GM23338 (cell line): ENCODE measurements around the gene HIC2.
"Not testable (repeated sequence)": the region's sequence is repeated elsewhere in the genome, so short reads cannot be mapped to it uniquely, and the experiment has no call there.

Experiments used
- EZH2 ChIP-seq: fragments of 200-600 bp; sonication (generic); IDR thresholded peaks from one replicate; pipeline ENCODE4 v1.8.0; 2017; ENCODE audit warnings: antibody characterized with exemption, mild to moderate bottlenecking, low read depth; ENCODE audit not compliant: unreplicated experiment
- EZH2phosphoT487 ChIP-seq: fragments of 200-600 bp; sonication (generic); IDR thresholded peaks from one replicate; pipeline ENCODE4 v1.8.1; 2018; ENCODE audit warnings: antibody characterized with exemption; ENCODE audit not compliant: unreplicated experiment
- POLR2AphosphoS5 ChIP-seq: IDR thresholded peaks from 2 replicates; pipeline ENCODE4 v1.6.1; 2016; ENCODE audit warnings: antibody characterized with exemption, low read depth
- ZNF114 ChIP-seq: fragments of 250-450 bp; sonication (Bioruptor Pico); IDR thresholded peaks from 2 replicates; pipeline ENCODE4 v1.5.0; 2020; ENCODE audit warnings: mild to moderate bottlenecking, moderate library complexity
- TF ChIP-seq, protein P1 (sequence below), 2 experiments: fragments of 200-600 bp in 1 of 2; sonication (generic) in 1 of 2; conservative IDR thresholded peaks; 2 replicates each; pipeline versions ENCODE4 v1.5.1 to v1.6.1; 2016 to 2017; ENCODE audit warnings: antibody characterized with exemption in 2 of 2, low read depth in 2 of 2, mild to moderate bottlenecking in 2 of 2, moderate library complexity in 1 of 2

DNA sequence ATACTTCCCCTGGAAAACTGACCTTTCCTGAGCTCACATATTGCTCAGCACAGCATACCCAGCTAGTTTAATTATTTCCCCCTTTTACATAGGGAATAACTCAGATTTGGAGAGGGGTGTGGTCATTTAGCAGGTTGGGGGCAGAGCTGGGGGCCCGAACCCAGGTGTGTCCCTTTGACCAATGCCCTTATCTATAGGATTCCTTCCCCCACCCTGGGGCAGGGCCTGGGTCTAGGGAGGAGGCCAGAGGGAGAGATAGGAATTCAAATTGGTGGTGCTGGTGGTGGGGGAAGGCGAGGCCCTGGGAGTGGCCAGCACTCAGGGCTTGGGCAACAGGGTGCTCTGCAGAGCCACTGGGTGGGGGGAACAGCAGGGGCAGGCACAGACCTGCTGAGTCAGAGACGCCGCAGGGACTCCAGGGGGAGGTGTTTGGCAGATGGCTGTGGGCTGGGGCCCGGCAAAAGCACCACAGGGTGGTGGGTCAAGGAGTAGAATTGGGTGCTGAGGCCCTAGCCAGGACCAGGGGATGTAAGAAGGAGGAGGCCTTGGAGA, 14.3 kb upstream of the HIC2 start:
- not testable (repeated sequence) for TF ChIP-seq EZH2; POLR2AphosphoS5; EZH2phosphoT487; ZNF114 (CRISPR knock-in tag)
- TF ChIP-seq, protein P1, sequence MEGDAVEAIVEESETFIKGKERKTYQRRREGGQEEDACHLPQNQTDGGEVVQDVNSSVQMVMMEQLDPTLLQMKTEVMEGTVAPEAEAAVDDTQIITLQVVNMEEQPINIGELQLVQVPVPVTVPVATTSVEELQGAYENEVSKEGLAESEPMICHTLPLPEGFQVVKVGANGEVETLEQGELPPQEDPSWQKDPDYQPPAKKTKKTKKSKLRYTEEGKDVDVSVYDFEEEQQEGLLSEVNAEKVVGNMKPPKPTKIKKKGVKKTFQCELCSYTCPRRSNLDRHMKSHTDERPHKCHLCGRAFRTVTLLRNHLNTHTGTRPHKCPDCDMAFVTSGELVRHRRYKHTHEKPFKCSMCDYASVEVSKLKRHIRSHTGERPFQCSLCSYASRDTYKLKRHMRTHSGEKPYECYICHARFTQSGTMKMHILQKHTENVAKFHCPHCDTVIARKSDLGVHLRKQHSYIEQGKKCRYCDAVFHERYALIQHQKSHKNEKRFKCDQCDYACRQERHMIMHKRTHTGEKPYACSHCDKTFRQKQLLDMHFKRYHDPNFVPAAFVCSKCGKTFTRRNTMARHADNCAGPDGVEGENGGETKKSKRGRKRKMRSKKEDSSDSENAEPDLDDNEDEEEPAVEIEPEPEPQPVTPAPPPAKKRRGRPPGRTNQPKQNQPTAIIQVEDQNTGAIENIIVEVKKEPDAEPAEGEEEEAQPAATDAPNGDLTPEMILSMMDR (conservative IDR thresholded peaks at IDR 0.05; ENCODE audit: low read depth in 2 of 2), result not testable (repeated sequence)
